Measurements from ENCODE around the gene RPS25.
"Not testable (repeated sequence)": the region's sequence is repeated elsewhere in the genome, so short reads cannot be mapped to it uniquely, and the experiment has no call there.

The RPS25 gene

DNA sequence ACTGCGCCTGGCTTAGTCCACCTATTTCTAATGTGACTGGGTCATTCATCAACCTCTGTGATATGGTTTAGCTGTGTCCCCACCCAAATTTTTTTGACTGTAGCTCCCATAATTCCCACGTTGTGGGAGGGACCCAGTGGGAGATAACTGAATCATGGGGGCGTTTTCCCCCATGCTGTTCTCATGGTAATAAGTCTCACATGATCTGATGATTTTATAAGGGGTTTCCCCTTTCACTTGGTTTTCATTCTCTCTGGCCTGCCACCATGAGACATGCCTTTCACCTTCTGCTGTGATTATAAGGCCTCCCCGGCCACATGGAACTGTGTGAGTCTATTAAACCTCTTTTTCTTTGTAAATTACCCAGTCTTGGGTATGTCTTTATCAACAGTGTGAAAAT lies 11.5 kb downstream of the RPS25 start:
- no peak overlapping the region for H3K27ac ChIP-seq
- TF ChIP-seq, protein P1, sequence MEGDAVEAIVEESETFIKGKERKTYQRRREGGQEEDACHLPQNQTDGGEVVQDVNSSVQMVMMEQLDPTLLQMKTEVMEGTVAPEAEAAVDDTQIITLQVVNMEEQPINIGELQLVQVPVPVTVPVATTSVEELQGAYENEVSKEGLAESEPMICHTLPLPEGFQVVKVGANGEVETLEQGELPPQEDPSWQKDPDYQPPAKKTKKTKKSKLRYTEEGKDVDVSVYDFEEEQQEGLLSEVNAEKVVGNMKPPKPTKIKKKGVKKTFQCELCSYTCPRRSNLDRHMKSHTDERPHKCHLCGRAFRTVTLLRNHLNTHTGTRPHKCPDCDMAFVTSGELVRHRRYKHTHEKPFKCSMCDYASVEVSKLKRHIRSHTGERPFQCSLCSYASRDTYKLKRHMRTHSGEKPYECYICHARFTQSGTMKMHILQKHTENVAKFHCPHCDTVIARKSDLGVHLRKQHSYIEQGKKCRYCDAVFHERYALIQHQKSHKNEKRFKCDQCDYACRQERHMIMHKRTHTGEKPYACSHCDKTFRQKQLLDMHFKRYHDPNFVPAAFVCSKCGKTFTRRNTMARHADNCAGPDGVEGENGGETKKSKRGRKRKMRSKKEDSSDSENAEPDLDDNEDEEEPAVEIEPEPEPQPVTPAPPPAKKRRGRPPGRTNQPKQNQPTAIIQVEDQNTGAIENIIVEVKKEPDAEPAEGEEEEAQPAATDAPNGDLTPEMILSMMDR (conservative IDR thresholded peaks at IDR 0.05) = no peak
- TF ChIP-seq ZFX (IDR thresholded peaks at IDR 0.05) = no peak

DNA sequence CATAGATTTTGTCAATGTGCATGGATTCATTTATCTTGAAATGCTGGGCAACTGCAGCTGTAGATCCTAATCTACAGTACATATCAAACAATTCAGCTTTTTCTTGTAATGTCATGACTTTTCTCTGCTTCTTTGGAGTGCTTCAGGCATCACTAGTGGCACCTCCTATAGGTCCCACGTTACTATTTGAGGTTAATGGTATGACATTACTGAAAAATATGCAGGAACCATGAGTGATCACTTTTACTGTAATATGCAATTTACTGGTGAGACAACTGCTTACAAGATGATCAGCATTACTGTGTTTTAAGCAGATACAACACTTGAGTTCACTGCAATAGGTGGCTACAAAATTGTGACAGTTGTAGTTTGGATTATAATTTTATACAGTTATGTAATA lies 17.2 kb downstream of the RPS25 start:
- H3K27ac ChIP-seq = no peak overlapping the region
- TF ChIP-seq ZFX (IDR thresholded peaks at IDR 0.05) = no peak
- TF ChIP-seq, protein P1 (conservative IDR thresholded peaks at IDR 0.05) = no peak

DNA sequence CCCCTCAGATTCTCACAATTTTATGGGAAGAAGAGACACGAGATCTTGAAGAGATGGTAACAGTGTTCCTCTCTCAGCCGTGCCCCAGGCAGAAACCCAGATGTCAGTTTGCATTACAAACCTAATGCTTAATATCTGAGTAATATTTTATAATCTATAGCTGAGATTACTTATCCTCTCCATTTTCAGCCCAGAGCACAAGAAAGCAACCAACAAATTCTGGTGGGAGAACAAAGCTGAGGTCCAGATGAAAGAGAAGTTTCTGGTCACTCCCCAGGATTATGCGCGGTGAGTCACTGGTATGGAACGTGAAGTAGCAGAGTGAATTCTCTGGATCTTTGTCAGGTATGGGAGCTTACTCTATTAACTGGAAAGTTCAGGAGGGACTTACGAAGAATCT lies 19.3 kb downstream of the RPS25 start:
- TF ChIP-seq, protein P1 (conservative IDR thresholded peaks at IDR 0.05) = no peak
- TF ChIP-seq ZFX (IDR thresholded peaks at IDR 0.05) = no peak
- H3K27ac ChIP-seq = peak overlapping the region; percentile 83

DNA sequence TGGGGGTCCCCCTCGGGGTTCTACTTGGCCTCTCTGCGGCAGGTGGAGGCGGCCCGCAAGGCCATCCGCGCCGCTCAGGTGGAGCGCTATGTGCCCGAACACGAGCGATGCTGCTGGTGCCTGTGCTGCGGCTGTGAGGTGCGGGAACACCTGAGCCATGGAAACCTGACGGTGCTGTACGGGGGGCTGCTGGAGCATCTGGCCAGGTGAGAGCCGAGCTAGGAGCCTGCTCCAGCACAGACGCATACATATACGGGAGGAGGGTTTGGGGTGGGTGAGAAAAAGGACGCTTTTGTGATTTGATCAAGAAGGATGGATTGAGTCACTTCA lies 19.8 kb downstream of the RPS25 start:
- TF ChIP-seq, protein P1 (conservative IDR thresholded peaks at IDR 0.05) = no peak
- 0 out of 2 replicates have a peak, but pooled peaks have one; percentile 56 for TF ChIP-seq ZFX (IDR thresholded peaks at IDR 0.05)
- peak overlapping the region; percentile 83 for H3K27ac ChIP-seq

DNA sequence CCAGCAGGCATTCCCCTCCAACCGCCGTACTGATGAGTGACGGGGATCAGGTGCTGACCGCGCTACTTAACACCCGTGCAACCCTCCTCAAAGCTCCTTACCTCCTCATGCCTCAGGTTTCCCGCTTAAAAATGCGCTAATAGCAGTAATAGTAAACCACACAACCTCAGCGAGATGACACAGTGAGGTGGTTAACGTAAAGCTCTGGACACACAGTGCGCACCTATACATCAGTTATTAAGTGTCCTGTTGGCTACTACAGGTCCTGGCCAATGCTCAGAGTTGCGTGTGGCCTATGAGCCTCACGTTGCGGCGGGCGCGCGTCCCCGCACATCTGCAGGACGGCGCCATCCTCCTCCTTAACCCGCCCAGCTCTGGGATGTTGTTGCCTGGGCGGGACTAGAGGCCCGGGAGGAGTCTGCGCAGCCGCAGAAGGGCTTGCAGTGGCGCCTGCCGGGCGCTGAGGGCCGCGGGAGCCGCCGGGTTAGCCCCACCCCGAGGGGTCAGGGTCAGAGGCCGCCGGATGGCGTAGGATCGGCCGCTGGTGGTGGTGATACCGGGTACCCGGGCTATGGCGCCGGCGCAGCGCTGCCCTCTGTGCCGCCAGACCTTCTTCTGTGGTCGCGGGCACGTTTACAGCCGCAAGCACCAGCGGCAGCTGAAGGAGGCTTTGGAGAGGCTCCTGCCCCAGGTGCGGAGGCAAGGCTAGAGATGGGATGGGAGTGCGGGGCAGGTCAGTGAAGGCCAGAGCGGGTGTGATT lies 20.3 kb downstream of the RPS25 start, which contains the start of gene CENATAC:
Gene CENATAC (plus strand): TSS at position 512 of the 761 bp plus-strand sequence. CDS start 60 bp downstream, at position 572.
- H3K27ac ChIP-seq = peak within 1 kb of the TSS; percentile 83
- TF ChIP-seq, protein P1 (conservative IDR thresholded peaks at IDR 0.05) = no peak; the same call in 1 of the 2 replicates
- peak; percentile 71; the same call in 1 of the 2 replicates for TF ChIP-seq ZFX (IDR thresholded peaks at IDR 0.05)

DNA sequence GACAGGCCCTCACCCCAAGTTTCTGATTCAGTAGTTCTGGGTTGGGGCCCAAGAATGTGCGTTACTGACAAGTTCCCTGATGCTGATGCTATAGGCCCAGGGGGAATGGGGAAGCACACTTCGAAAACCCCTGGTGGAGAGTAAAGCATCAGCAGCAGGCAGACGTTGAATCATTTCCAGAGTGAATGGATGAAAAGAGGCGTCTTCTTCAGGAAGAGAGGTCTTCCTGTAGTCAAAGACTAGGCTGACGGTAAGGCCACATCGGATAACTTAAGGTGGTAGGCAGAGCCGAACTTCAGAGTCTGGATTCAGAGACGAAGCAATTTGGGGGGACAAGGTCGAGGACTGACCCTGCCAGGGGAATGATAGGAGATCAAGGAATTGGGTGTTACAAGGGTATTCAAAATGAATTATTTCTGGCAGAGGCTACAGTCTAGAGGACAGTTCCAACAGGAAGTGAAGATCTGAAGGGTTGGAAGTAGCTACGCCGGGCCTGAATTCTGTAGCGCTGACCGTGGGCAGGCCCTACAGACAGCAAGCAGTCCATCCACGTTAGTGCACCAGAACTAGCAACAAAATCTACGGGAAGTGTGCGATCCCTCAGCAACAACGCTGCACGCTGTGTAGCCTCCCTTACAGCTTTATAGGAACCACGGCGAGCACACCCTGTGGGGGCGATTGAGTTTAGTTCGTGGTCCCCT lies 21.1 kb downstream of the RPS25 start:
- no peak for TF ChIP-seq ZFX (IDR thresholded peaks at IDR 0.05)
- TF ChIP-seq, protein P1 (conservative IDR thresholded peaks at IDR 0.05) = no peak
- H3K27ac ChIP-seq = peak overlapping the region; percentile 83

DNA sequence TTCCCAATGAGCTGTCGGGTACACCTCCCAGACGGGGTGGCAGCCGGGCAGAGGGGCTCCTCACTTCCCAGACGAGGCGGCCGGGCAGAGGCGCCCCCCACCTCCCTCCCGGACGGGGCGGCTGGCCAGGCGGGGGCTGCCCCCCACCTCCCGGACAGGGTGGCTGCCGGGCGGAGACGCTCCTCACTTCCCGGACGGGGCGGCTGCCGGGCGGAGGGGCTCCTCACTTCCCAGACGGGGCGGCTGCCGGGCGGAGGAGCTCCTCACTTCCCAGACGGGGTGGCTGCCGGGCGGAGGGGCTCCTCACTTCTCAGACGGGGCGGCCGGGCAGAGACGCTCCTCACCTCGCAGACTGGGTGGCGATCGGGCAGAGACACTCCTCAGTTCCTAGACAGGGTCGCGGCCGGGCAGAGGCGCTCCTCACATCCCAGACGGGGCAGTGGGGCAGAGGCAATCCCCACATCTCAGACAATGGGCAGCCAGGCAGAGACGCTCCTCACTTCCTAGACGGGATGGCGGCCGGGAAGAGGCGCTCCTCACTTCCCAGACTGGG lies 26.6 kb downstream of the RPS25 start:
- H3K27ac ChIP-seq = not testable (repeated sequence)

All from C4-2B (cell line).